Measurements from ENCODE around the gene SPATA32.

DNA sequence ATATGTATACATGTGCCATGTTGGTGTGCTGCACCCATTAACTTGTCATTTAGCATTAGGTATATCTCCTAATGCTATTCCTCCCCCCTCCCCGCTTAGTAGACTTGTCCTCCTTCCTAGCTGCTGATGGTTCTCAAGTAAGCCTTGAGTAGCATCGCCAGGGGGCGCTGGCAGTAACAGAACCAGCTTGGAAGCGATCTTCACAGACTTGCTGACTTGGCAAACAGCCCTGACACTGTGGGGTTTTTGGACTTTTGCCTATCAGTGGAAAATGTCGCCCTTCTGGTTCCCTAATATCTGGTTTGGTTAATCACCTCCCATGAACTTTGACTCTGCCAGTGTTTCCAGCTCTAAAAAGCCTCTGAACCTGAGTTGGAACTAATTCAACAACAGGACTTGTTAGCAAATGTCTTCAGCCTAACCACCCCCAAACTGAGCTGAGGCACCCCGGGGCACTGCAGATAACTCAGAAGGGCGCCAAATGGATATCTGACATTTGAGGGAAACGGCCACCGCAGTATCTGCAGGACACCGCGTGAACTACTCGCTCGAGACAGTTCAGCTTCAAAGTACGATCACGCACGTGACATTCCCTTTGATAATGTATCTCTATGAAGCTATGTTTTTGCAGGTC, 15.4 kb upstream of the SPATA32 start:
- TF ChIP-seq, protein P1, sequence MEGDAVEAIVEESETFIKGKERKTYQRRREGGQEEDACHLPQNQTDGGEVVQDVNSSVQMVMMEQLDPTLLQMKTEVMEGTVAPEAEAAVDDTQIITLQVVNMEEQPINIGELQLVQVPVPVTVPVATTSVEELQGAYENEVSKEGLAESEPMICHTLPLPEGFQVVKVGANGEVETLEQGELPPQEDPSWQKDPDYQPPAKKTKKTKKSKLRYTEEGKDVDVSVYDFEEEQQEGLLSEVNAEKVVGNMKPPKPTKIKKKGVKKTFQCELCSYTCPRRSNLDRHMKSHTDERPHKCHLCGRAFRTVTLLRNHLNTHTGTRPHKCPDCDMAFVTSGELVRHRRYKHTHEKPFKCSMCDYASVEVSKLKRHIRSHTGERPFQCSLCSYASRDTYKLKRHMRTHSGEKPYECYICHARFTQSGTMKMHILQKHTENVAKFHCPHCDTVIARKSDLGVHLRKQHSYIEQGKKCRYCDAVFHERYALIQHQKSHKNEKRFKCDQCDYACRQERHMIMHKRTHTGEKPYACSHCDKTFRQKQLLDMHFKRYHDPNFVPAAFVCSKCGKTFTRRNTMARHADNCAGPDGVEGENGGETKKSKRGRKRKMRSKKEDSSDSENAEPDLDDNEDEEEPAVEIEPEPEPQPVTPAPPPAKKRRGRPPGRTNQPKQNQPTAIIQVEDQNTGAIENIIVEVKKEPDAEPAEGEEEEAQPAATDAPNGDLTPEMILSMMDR (IDR thresholded peaks at IDR 0.05): peak; percentile 76 to 94 (median 92)
- no peak for TF ChIP-seq POLR2A (IDR thresholded peaks at IDR 0.05)
